Measurements from ENCODE around the gene GGTA1. TPM values are rescaled to one million over a fixed set of nuclear protein-coding genes. Genes with fewer than 3 reads are reported as not detected.

GGTA1 gene
- total and polyA plus RNA-seq, 2 of the 8 experiments (the other 6 are each of a cell fraction or from before 2014, with no cell fraction given), result not detected

DNA sequence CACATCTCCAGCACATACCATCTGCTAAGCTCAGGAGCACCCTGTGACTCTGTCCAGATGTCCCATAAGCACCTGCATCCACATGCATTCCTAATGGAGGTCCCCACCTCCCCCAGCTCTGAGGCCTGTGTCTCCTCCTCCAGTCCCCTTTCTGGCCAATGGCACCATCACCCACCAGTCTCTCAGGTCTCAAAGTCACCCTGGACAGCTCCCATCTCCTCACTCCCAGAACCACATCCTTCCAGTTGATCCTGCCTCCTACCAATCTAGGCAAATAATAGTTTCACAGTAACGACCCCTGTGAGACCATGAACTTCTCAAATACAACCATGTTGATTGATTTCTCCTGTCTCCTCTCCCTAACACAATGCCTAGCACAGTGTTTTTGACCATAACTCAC lies 40.1 kb downstream of the GGTA1 start:
- Histone ChIP-seq H3K9me3 (ENCODE audit: insufficient read depth in 2 of 2, low read depth in 1 of 2, low read length in 1 of 2) (no peaks in the 10 kb centered on the region), H4K8ac (ENCODE audit: extremely low read depth, insufficient read depth, low read length) (no peak overlapping the region), H3K23ac (ENCODE audit: insufficient read length) (no peak overlapping the region), H3K23me2 (ENCODE audit: low read depth, low read length) (no peaks in the 10 kb centered on the region), H3K56ac (replicated peaks; ENCODE audit: insufficient read length, low read depth, low read length) (no peak overlapping the region), H3K14ac (ENCODE audit: insufficient read length) (no peak overlapping the region), H2BK12ac (ENCODE audit: low read depth, low read length) (no peak overlapping the region), H3K4me2 (ENCODE audit: insufficient read depth in 1 of 2, low read depth in 2 of 2, low read length in 2 of 2) (no peak overlapping the region), H4K91ac (replicated peaks; ENCODE audit: insufficient read length, low read length) (no peak overlapping the region), H3K27ac (ENCODE audit: low read depth, low read length) (no peak overlapping the region), H2BK20ac (ENCODE audit: low read length) (no peak overlapping the region), H3K4me1 (replicated peaks in 1 of 4; ENCODE audit: control insufficient read depth in 3 of 4, insufficient read depth in 4 of 4, low read length in 3 of 4) (peaks cover 0 to 4% (median 1%) of the 10 kb centered on the region in 4 experiments; a peak in 2 of 7 replicates), H3K79me1 (ENCODE audit: low read depth, low read length) (no peaks in the 10 kb centered on the region; the same call in 1 of the 2 replicates), H2BK5ac (ENCODE audit: low read depth, low read length) (no peak overlapping the region), H3K18ac (ENCODE audit: extremely low read depth, low read length) (no peak overlapping the region), H3K27me3 (replicated peaks in 1 of 4; ENCODE audit: control insufficient read depth in 3 of 4, extremely low read depth in 1 of 4, insufficient read depth in 3 of 4, low read length in 3 of 4) (no peaks in the 10 kb centered on the region), H2AK5ac (ENCODE audit: low read depth, low read length) (no peak overlapping the region), H2BK15ac (ENCODE audit: low read length) (no peak overlapping the region), H3K4ac (replicated peaks; ENCODE audit: insufficient read length, low read depth, low read length) (no peak overlapping the region), H3K36me3 (ENCODE audit: control insufficient read depth in 2 of 4, insufficient read depth in 4 of 4, low read length in 3 of 4) (no peaks in the 10 kb centered on the region), H2BK120ac (replicated peaks; ENCODE audit: low read depth, low read length) (no peak overlapping the region), H3K4me3 (ENCODE audit: extremely low read depth in 1 of 4, insufficient read depth in 2 of 4, low read depth in 3 of 4, low read length in 4 of 4) (no peak overlapping the region), H3K9ac (replicated peaks in 1 of 4; ENCODE audit: extremely low read depth in 1 of 4, low read depth in 3 of 4, low read length in 3 of 4) (no peak overlapping the region), H4K20me1 (replicated peaks in 1 of 2; ENCODE audit: control insufficient read depth in 1 of 2, insufficient read depth in 2 of 2, low read length in 2 of 2) (no peaks in the 10 kb centered on the region), H3K79me2 (ENCODE audit: control insufficient read depth in 1 of 2, insufficient read depth in 2 of 2, low read length in 2 of 2) (no peaks in the 10 kb centered on the region), H4K5ac (ENCODE audit: insufficient read length, low read depth, low read length) (no peak overlapping the region), H2AFZ (ENCODE audit: low read length) (no peak overlapping the region)
- WGBS, 2 experiments (ENCODE audit: extremely low coverage in 1 of 2, insufficient coverage in 1 of 2, insufficient read length in 1 of 2, insufficient replicate concordance in 2 of 2, low coverage in 1 of 2, low lambda C conversion rate in 2 of 2, missing lambda C conversion rate in 1 of 2), result 77% methylated on average over 1 of the region's 1 CpG; no CpG with 5 or more reads in 1 of the 2 experiments
- ChIA-PET CTCF (ENCODE audit: partially characterized antibody) (interaction anchor here (1.0 to 2.0 kb wide), 2 partner anchors 10 to 38 kb away, joined by 4 read pairs; no protein-coding TSS in a partner anchor), POLR2A (ENCODE audit: partially characterized antibody) (no interaction called here)
- TF ChIP-seq CTBP2 (IDR thresholded peaks at IDR 0.05; ENCODE audit: borderline replicate concordance, insufficient read depth, insufficient read length, low read length) (no peak), POLR2A (IDR thresholded peaks at IDR 0.05; ENCODE audit: control extremely low read depth in 1 of 2, low read depth in 2 of 2, low read length in 2 of 2) (no peak), POLR2AphosphoS5 (IDR thresholded peaks at IDR 0.05; ENCODE audit: low read depth, low read length) (no peak), SP4 (IDR thresholded peaks at IDR 0.05; ENCODE audit: low read length) (no peak), BRCA1 (IDR thresholded peaks at IDR 0.05; ENCODE audit: low read depth, low read length) (no peak), TCF12 (IDR thresholded peaks at IDR 0.05; ENCODE audit: low read depth, low read length) (no peak), NANOG (IDR thresholded peaks at IDR 0.05; ENCODE audit: insufficient read depth, low read depth, low read length, poor library complexity, severe bottlenecking) (no peak), POU5F1 (IDR thresholded peaks at IDR 0.05; ENCODE audit: low read depth, low read length) (no peak)
- TF ChIP-seq, protein P1, sequence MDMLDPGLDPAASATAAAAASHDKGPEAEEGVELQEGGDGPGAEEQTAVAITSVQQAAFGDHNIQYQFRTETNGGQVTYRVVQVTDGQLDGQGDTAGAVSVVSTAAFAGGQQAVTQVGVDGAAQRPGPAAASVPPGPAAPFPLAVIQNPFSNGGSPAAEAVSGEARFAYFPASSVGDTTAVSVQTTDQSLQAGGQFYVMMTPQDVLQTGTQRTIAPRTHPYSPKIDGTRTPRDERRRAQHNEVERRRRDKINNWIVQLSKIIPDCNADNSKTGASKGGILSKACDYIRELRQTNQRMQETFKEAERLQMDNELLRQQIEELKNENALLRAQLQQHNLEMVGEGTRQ (IDR thresholded peaks at IDR 0.05; ENCODE audit: low read length), result no peak
- FAIRE-seq, result no peak
- DNase-seq (ENCODE audit: low read depth in 1 of 2, low spot score in 2 of 2), result no peak

Measured in H1 (cell line).